IMR-90 (cell line): ENCODE results near the gene TMEM145. TPM values are rescaled to one million over a fixed set of nuclear protein-coding genes. Genes with fewer than 3 reads are reported as not detected.

ENCODE experiments used
- ATAC-seq: fragments of 200-7000 bp; cut with Tn5 transposase; 2 replicates; pipeline ENCODE4 v1.9.1; 2020; ENCODE audit warnings: low read depth, mild to moderate bottlenecking, moderate library complexity
- BruUV-seq: library from RNA; stranded (reverse); fragments of 400-500 nt; replicated peaks from 2 replicates; lab custom pipeline; 2021; lab: Mats Ljungman, UMichigan
- CTCF ChIA-PET: fragments of 300-600 bp; formaldehyde crosslinking; extraction: SDS; loops from one replicate; lab custom pipeline; 2021; ENCODE audit warnings: antibody characterized with exemption; lab: Yijun Ruan, JAX
- POLR2A ChIA-PET: fragments of 300-600 bp; sonication (Branson Sonifier 250); formaldehyde crosslinking; loops from one replicate; lab custom pipeline; 2022; ENCODE audit warnings: antibody characterized with exemption; ENCODE audit not compliant: unreplicated experiment; lab: Charles Lee
- DNase-seq: peaks from one replicate; pipeline ENCODE4 v3.0.0; 2013
- H2AFZ ChIP-seq: replicated peaks from 2 replicates; pipeline ENCODE3; 2013; ENCODE audit warnings: low read length, mild to moderate bottlenecking; ENCODE audit not compliant: poor library complexity
- H2AK5ac ChIP-seq: 2 replicates; pipeline ENCODE4 v1.6.1; 2013; ENCODE audit warnings: low read depth, low read length, inconsistent platforms
- H2AK9ac ChIP-seq: replicated peaks from 2 replicates; pipeline ENCODE3; 2013; ENCODE audit warnings: mild to moderate bottlenecking, low read depth, low read length, moderate library complexity; ENCODE audit not compliant: poor library complexity
- H2BK120ac ChIP-seq: 2 replicates; pipeline ENCODE4 v1.6.1; 2013; ENCODE audit warnings: low read depth, low read length, inconsistent platforms
- H2BK15ac ChIP-seq: 3 replicates; pipeline ENCODE4 v1.6.1; 2013; ENCODE audit warnings: low read depth, low read length, inconsistent platforms
- H2BK20ac ChIP-seq: 2 replicates; pipeline ENCODE4 v1.6.1; 2013; ENCODE audit warnings: low read depth, mild to moderate bottlenecking, inconsistent platforms, low read length, moderate library complexity
- H2BK5ac ChIP-seq: 2 replicates; pipeline ENCODE4 v1.6.1; 2013; ENCODE audit warnings: mild to moderate bottlenecking, low read depth, low read length, inconsistent platforms; ENCODE audit not compliant: poor library complexity, severe bottlenecking
- H3K14ac ChIP-seq: replicated peaks from 2 replicates; pipeline ENCODE4 v1.6.1; 2013; ENCODE audit warnings: low read depth, low read length, inconsistent platforms
- H3K18ac ChIP-seq: 2 replicates; pipeline ENCODE4 v1.6.1; 2013; ENCODE audit warnings: low read depth, low read length, control low read depth
- H3K23ac ChIP-seq: 2 replicates; pipeline ENCODE4 v1.6.1; 2013; ENCODE audit warnings: low read depth, low read length, inconsistent platforms
- H3K27ac ChIP-seq: 2 replicates; pipeline ENCODE4 v1.5.1; 2013; ENCODE audit warnings: mild to moderate bottlenecking, control low read depth, low read length; ENCODE audit not compliant: insufficient read depth
- H3K27me3 ChIP-seq: 2 replicates; pipeline ENCODE4 v1.6.1; 2013; ENCODE audit warnings: low read length; ENCODE audit not compliant: control insufficient read depth, insufficient read depth
- H3K36me3 ChIP-seq: 2 replicates; pipeline ENCODE4 v1.6.1; 2013; ENCODE audit warnings: low read length, mixed read lengths; ENCODE audit not compliant: control insufficient read depth, insufficient read depth
- H3K4ac ChIP-seq: 2 replicates; pipeline ENCODE4 v1.6.1; 2013; ENCODE audit warnings: low read depth, low read length, inconsistent platforms
- H3K4me1 ChIP-seq: 2 replicates; pipeline ENCODE4 v1.6.1; 2013; ENCODE audit warnings: low read length, mixed read lengths; ENCODE audit not compliant: control insufficient read depth, insufficient read depth
- H3K4me2 ChIP-seq: 2 replicates; pipeline ENCODE4 v1.6.1; 2013; ENCODE audit warnings: low read depth, mild to moderate bottlenecking, control low read depth, low read length, moderate library complexity
- H3K4me3 ChIP-seq: 2 replicates; pipeline ENCODE4 v1.5.1; 2013; ENCODE audit warnings: low read depth, mild to moderate bottlenecking, control low read depth, low read length, moderate library complexity; ENCODE audit not compliant: insufficient read depth
- H3K56ac ChIP-seq: 2 replicates; pipeline ENCODE4 v1.6.1; 2013; ENCODE audit warnings: low read length, inconsistent platforms; ENCODE audit not compliant: insufficient read depth; ENCODE audit errors: extremely low read depth
- H3K79me1 ChIP-seq, 2 experiments: 2 replicates each; pipeline ENCODE4 v1.6.1; 2013; ENCODE audit warnings: low read length in 2 of 2, inconsistent platforms in 1 of 2, low read depth in 1 of 2
- H3K9ac ChIP-seq: 2 replicates; pipeline ENCODE4 v1.6.1; 2013; ENCODE audit warnings: low read depth, low read length, control low read depth
- H3K9me1 ChIP-seq: 2 replicates; pipeline ENCODE4 v1.6.1; 2013; ENCODE audit warnings: low read length, inconsistent platforms; ENCODE audit not compliant: insufficient read depth
- H3K9me3 ChIP-seq: 2 replicates; pipeline ENCODE4 v1.6.1; 2013; ENCODE audit warnings: low read length; ENCODE audit not compliant: control insufficient read depth, insufficient read depth
- H4K20me1 ChIP-seq: 2 replicates; pipeline ENCODE4 v1.6.1; 2013; ENCODE audit warnings: low read length, inconsistent platforms; ENCODE audit not compliant: insufficient read depth
- H4K5ac ChIP-seq: 2 replicates; pipeline ENCODE4 v1.6.1; 2013; ENCODE audit warnings: mild to moderate bottlenecking, low read depth, low read length, control low read depth
- H4K8ac ChIP-seq, 2 experiments: 2 replicates each; pipeline ENCODE4 v1.6.1; 2013; ENCODE audit warnings: low read depth in 2 of 2, low read length in 2 of 2, control low read depth in 1 of 2, inconsistent platforms in 1 of 2
- H4K91ac ChIP-seq: 2 replicates; pipeline ENCODE4 v1.6.1; 2013; ENCODE audit warnings: low read depth, low read length, inconsistent platforms; ENCODE audit not compliant: insufficient read depth
- CTCF ChIP-seq: conservative IDR thresholded peaks from 2 replicates; pipeline ENCODE4 v1.5.1; 2012; ENCODE audit warnings: mild to moderate bottlenecking, low read depth, low read length, improper control_type of control experiment
- MAZ ChIP-seq: IDR thresholded peaks from 2 replicates; pipeline ENCODE4 v1.6.1; 2012; ENCODE audit warnings: low read depth, mild to moderate bottlenecking, low read length, improper control_type of control experiment, moderate library complexity, borderline replicate concordance
- NFE2L2 ChIP-seq: fragments of 150-350 bp; IDR thresholded peaks from 2 replicates; pipeline ENCODE4 v1.6.1; 2016; ENCODE audit warnings: low read depth, mild to moderate bottlenecking, low read length
- RCOR1 ChIP-seq: IDR thresholded peaks from 2 replicates; pipeline ENCODE4 v1.6.1; 2012; ENCODE audit warnings: mild to moderate bottlenecking, low read length, improper control_type of control experiment; ENCODE audit not compliant: insufficient replicate concordance
- SMC3 ChIP-seq: fragments of 150-350 bp; IDR thresholded peaks from 2 replicates; pipeline ENCODE4 v1.6.1; 2016; ENCODE audit warnings: low read depth, mild to moderate bottlenecking, antibody characterized with exemption, low read length, moderate library complexity
- WGBS, 2 experiments: methylation state at CpG; one replicate each; pipeline versions ENCODE4 v1.1.5 to v1.1.7; 2013; ENCODE audit warnings: missing lambda C conversion rate in 2 of 2; ENCODE audit not compliant: insufficient read length in 1 of 2; ENCODE audit errors: extremely low coverage in 2 of 2; 5-methylcytosine and 5-hydroxymethylcytosine counted together
- dilution Hi-C: fragments of 300-500 bp; cut with HindIII; formaldehyde crosslinking; loops from one replicate; pipeline ENCODE4 v1.14.3; 2018; ENCODE audit warnings: low sequenced_read_pairs; ENCODE audit not compliant: unreplicated experiment
- in situ Hi-C: fragments of 300-500 bp; cut with MboI; formaldehyde crosslinking; loops from 3 replicates; pipeline ENCODE4 v1.14.3; 2019; ENCODE audit warnings: low sequenced_read_pairs, inconsistent platforms, mixed read lengths
- intact Hi-C: fragments of 100-400 bp; cut with micrococcal nuclease; formaldehyde crosslinking; loops from 2 replicates; pipeline ENCODE4 v1.10.0; 2022
- polyA plus RNA-seq, 3 experiments: library from polyadenylated mRNA; depleted of rRNA; stranded (reverse); fragments of >200 nt; gene quantifications; 2 replicates each; pipeline ENCODE4 v1.2.3, GENCODE V29; 2012; ENCODE audit warnings: low replicate concordance in 1 of 3
- total RNA-seq: library from RNA; depleted of rRNA; stranded (reverse); fragments of >200 nt; gene quantifications from 2 replicates; pipeline ENCODE4 v1.2.3, GENCODE V29; 2012

TMEM145 gene
- total and polyA plus RNA-seq, 2 of the 4 experiments (the other 2 are of a cell fraction) = under 0.01 to 0.41 TPM

- no peaks in the 10 kb centered on the region for H3K9me3 ChIP-seq
- peaks cover 6% of the 10 kb centered on the region for H3K9me1 ChIP-seq
- no peak overlapping the region for H2AK9ac ChIP-seq
- no TSS peak for BruUV-seq
- no peak overlapping the region for H3K27ac ChIP-seq
- no peak overlapping the region for H2BK120ac ChIP-seq
- no peak overlapping the region for H4K8ac ChIP-seq
- no peaks in the 10 kb centered on the region for H3K79me1 ChIP-seq
- no peak overlapping the region for H3K56ac ChIP-seq
- no peak overlapping the region for H3K4me2 ChIP-seq
- 94% methylated on average over 15 of the region's 27 CpGs; no CpG with 5 or more reads in 1 of the 2 experiments for WGBS, 2 experiments
- in situ Hi-C loops (no loop called here), dilution Hi-C loops (no loop called here), intact Hi-C loops (no loop called here)
- H3K23ac ChIP-seq = no peak overlapping the region
- H3K14ac ChIP-seq = no peak overlapping the region
- H3K9ac ChIP-seq = no peak overlapping the region
- TF ChIP-seq CTCF (no peak), RCOR1 (no peak), MAZ (no peak), SMC3 (no peak), NFE2L2 (no peak)
- H3K4ac ChIP-seq = no peak overlapping the region
- no peak overlapping the region for H2BK20ac ChIP-seq
- no peak overlapping the region for H2BK5ac ChIP-seq
- H3K4me1 ChIP-seq = peaks cover 2% of the 10 kb centered on the region; the same call in 1 of the 2 replicates
- no peak overlapping the region for H3K18ac ChIP-seq
- peaks cover 3% of the 10 kb centered on the region; the same call in 1 of the 2 replicates for H4K20me1 ChIP-seq
- peaks cover 12% of the 10 kb centered on the region; the same call in 1 of the 2 replicates for H3K36me3 ChIP-seq
- no peak overlapping the region for H3K4me3 ChIP-seq
- H4K5ac ChIP-seq = no peak overlapping the region
- no peak overlapping the region for H2AFZ ChIP-seq
- no peak overlapping the region for H2BK15ac ChIP-seq
- ATAC-seq (no peak), DNase-seq (no peak)
- POLR2A ChIA-PET = no interaction called here
- no peak overlapping the region for H2AK5ac ChIP-seq
- H3K27me3 ChIP-seq = no peaks in the 10 kb centered on the region
- no peak overlapping the region for H4K91ac ChIP-seq
- CTCF ChIA-PET = no interaction called here
Observed at GRCh38 chr19:42369433-42370067, 56.4 kb downstream of the TMEM145 start.
